Measurements from ENCODE around the gene RAB40B.

DNA sequence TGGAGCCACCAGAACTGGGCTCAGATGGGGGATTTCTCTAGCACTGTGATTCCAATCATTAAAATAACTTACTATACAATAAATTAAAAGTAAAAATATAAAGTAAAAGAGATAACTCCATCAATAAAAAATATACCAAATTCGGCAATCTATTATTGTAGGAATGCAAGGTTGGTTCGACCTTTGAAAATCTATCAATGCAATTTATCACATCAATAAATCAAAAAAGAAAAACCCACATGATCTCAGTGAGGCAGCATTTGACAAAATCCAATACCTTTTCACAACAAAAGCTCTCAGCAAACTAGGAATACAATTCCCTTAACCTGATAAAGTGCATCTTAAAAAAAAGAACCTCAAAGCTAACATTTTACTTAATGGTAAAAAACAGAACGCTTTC, 17.0 kb downstream of the RAB40B start:
- TF ChIP-seq, protein P1, sequence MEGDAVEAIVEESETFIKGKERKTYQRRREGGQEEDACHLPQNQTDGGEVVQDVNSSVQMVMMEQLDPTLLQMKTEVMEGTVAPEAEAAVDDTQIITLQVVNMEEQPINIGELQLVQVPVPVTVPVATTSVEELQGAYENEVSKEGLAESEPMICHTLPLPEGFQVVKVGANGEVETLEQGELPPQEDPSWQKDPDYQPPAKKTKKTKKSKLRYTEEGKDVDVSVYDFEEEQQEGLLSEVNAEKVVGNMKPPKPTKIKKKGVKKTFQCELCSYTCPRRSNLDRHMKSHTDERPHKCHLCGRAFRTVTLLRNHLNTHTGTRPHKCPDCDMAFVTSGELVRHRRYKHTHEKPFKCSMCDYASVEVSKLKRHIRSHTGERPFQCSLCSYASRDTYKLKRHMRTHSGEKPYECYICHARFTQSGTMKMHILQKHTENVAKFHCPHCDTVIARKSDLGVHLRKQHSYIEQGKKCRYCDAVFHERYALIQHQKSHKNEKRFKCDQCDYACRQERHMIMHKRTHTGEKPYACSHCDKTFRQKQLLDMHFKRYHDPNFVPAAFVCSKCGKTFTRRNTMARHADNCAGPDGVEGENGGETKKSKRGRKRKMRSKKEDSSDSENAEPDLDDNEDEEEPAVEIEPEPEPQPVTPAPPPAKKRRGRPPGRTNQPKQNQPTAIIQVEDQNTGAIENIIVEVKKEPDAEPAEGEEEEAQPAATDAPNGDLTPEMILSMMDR (IDR thresholded peaks at IDR 0.05): no peak
- no peak for TF ChIP-seq EZH2 (IDR thresholded peaks at IDR 0.05; ENCODE audit: borderline replicate concordance, insufficient read depth, low read depth, low read length, poor library complexity, severe bottlenecking)

All from B cell (primary cell).